GM20000 (cell line): ENCODE measurements around the gene SLC12A2.

Experiments used
- DNase-seq: peaks from one replicate; pipeline ENCODE4 v3.0.0; 2012; ENCODE audit warnings: low spot score
- CTCF ChIP-seq: IDR thresholded peaks from 2 replicates; pipeline ENCODE4 v1.5.1; 2012; ENCODE audit warnings: mild to moderate bottlenecking, control low read depth; ENCODE audit errors: extremely low read depth, missing control alignments

SLC12A2 gene

GRCh38 chr5:128195316-128195715 is 111.8 kb downstream of the SLC12A2 start:
- TF ChIP-seq CTCF: no peak
- no peak for DNase-seq

- TF ChIP-seq CTCF: no peak
These were observed 112.5 kb downstream of the SLC12A2 start for GRCh38 chr5:128196080-128196479.

GRCh38 chr5:128196791-128197190 is 113.2 kb downstream of the SLC12A2 start:
- no peak for DNase-seq
- TF ChIP-seq CTCF: no peak

More at GRCh38 chr5:128196080-128196479, 112.5 kb downstream of the SLC12A2 start:
- DNase-seq: no peak

- no peak for TF ChIP-seq CTCF
- DNase-seq: no peak
These were observed 114.4 kb downstream of the SLC12A2 start for GRCh38 chr5:128197896-128198522.

GRCh38 chr5:128199104-128199503 is 115.5 kb downstream of the SLC12A2 start:
- DNase-seq: no peak
- TF ChIP-seq CTCF: no peak

- no peak for DNase-seq
- TF ChIP-seq CTCF: no peak
These were observed 116.0 kb downstream of the SLC12A2 start for GRCh38 chr5:128199611-128200010.

- peak; percentile 71 for TF ChIP-seq CTCF
- DNase-seq: peak; percentile 86
These were observed 117.7 kb downstream of the SLC12A2 start for GRCh38 chr5:128201065-128201926.
